ENCODE data around the gene SECISBP2L.

Gene SECISBP2L

DNA sequence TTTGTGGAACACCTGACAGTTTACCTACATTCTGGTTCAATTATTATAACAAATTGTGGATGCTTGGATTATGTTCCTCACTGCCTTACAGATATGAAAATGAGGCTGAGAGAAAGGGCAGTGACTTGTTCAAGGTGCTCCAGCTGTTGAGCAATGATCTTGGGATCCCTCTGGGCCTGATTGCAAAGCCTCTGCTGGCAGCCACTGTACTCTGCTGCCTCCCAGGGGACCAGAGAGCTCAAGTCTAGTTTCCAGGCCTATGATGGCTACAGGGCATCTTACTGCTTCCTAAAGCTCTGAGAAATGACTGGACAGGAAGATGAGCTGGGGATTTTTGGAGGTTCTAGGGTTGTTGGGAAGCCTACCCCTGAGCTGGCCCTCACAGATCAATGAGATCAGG, 80.3 kb downstream of the SECISBP2L start:
- FAIRE-seq (no peak), DNase-seq (ENCODE audit: low spot score) (no peak)

DNA sequence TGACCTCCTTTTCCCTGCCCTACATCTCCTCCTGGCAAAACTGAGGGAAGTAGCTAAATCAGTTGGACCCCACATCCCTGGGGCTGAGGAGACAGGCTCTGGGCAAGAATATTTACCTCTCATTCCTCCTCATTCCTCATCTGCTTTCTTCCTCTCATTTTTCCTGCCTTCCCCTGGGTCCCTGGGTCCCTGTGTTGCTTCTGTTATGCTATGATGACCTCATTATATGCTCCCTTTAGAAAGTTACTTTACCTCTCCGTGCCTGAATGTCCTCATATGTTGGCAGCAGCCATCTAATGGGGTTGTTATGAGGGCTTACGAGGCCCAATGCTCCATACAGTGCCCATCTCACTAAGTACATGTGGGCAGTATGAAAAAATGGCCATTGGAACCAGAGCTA, 81.3 kb downstream of the SECISBP2L start:
- FAIRE-seq (no peak), DNase-seq (ENCODE audit: low spot score) (no peak)

DNA sequence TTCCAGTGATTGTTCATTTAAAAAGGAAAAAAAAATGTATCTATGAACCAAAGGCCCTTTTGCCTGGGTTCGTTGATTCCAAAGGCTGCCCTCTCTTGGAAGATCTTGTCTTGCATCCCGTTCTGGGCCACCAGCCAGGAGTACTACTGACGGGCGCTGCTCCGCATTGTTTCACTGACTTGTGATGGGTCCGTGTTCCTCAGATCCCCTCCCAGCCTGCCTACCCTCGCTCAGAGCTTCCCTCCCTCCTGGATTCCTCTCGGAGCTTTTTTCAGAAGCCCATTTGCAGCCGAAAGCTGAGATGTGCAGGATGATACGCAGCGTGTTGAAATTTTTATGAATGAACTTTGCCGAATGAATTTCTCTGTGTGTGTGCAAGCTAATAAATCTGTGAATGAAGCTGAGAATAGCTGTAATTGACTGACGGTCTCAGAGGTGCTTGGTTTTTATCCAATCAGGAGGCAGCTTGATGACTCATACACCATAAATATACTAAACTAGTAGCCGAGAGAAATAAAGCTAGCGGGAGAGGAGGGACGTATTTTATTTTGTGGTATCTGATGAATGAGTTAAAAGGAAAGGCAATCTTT, 82.6 kb downstream of the SECISBP2L start, which contains the start of gene SHC4:
Gene SHC4 (minus strand): TSS at position 396 of the 590 bp plus-strand sequence. CDS start 904 bp downstream, outside the sequence.
- no peak for FAIRE-seq
- DNase-seq (ENCODE audit: low spot score) = peak; percentile 73

DNA sequence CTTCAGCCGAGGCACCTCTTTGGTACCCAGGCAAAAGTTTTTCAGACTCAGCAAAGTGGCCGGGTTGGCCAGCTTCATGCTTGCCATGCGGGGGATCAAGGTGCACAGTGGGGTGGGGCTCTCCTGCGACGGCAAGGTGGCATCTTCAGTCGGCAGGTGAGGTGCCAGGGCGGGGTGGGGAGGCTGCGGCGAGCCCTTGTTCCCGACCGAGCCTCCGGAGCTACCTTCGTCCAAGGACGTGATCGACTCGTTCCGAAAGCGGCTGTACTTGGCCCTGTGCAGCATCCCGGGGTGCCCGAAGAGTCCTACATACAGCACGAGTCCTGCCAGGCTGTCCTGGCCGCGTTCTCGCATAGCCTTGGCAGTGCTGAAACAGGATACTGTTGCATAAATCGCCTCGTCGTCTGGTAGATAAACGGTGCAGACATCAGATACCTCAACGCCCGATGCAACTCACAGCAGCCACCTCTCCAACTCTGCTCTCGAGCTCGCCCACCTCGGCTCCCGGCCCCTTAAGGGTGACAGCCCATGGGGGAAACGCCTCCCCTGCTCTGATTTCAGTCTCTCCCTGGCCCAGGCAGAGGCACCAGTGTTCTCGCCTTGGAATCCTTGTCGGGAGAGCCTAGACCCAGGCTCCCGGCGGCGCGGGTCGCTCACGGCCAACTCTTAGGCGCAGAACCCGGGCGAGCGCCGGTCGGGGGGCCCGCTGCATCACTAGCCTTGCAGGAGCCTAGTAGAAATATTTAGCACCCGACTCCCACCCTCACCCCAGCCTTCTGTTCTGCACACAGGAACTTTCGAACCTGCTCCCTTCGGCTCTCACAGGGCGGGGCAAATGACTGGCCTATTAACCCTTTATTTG, 83.4 kb downstream of the SECISBP2L start:
- FAIRE-seq (no peak), DNase-seq (ENCODE audit: low spot score) (peak; percentile 19)

DNA sequence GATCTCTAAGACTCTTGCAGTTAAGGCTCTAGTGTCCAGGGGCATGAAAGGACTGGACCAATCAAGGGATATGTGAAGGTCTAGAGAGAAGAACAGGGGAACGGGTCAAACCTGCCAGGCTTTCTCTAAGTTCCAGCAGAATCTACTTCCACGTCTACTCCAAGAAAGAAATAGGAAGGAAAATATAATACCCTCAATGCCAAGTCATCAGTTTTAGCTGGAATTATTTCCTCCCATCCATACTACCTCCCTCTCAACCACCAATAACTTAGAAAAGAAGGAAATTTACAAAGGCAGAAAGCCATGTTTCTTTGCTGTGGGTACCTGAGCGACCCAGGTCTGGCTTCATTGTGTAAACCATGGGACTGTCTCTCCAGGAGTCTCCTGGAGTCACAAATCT, 90.3 kb downstream of the SECISBP2L start:
- FAIRE-seq = no peak
- no peak for DNase-seq (ENCODE audit: low spot score)

DNA sequence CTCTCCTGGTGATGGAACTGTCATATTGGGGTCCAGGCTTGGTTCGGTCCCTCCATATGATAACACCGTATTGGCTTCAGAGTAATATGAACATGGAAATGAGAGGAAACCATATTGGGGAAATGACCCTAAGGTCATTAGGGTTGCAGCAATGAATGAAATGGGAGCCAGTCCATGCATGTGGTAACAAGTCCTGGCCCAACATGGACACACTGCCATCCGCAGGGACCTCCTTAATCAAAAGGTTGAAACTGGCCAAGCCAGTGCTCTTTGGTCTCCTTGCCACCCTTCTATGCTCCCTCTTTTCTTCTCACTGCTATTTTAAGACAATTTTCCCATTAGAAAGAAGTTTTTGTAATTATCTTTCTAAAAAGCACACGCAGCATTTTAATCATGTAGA, 90.9 kb downstream of the SECISBP2L start:
- no peak for FAIRE-seq
- no peak for DNase-seq (ENCODE audit: low spot score)

DNA sequence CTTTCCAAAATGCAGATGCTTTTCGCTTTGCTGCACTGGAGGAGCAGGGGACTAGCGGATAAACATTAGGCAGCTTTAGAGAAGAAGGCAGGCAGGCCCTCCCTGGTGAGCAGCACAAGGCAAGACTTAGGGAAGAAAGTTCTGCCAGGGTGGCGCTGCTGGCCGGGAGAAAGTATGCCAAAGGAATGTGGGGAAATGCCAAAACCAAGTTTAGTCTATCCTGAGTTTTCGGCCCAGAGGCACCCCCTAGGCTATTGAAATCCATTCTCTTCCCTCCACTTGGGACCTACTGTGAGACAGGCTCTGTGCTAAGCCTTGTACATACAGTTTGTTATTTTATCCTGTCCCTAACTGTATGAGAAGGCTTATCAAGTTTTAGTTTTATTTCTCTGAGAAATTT, 91.7 kb downstream of the SECISBP2L start:
- no peak for DNase-seq (ENCODE audit: low spot score)
- FAIRE-seq = no peak

DNA sequence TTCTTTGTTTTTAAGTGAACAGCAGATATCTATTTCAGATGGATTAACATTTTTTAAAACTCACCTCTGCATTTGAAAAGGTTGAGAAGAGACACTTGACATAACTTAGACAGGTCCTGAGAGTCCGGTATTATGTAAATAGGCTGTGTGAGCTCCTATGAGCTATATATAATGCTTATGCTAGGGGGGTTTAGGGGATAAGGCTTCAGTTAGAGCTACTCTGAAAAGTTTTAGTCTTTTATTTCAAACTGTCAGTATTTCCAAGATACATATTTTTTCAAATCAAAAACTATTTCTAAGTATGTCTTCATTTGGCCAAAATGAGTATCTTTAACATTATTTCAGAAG, 99.4 kb downstream of the SECISBP2L start:
- FAIRE-seq = no peak
- DNase-seq (ENCODE audit: low spot score) = no peak

DNA sequence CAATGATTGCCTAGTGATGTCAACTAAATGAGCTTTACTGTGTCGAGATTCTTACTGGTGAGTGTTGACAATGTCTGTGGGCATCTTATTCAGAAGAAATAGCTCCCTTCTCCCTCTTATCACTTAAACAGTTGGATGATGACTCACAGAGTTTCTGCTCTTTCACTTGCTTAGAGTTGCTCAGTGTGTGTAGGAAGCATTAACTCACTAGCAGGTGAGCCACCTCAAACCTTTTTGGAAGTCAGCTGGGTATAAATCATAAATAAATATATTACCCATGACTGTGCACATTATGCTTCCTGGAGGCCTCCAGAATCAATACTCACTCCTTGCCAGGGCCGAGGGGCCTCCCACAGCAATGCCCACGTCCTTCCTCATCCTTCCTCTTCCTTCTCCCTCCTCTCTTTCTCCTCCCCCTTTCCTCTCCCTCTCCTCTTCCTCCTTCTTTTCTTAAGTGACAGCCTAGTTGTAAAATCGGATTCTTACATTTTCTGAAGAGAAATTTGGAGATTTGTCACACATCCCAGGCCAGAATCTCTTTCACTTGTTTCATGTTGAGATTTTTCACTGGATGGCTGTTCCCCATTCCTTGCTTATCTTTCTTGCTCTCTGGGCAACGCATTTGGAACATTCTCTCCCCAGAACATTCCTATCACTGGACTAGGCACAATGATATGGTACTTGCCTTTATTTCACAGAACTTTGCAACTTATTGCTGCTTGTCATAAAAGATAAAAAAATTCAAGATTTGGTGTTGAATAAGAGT, 100.0 kb downstream of the SECISBP2L start:
- FAIRE-seq (no peak), DNase-seq (ENCODE audit: low spot score) (peak; percentile 35)

DNA sequence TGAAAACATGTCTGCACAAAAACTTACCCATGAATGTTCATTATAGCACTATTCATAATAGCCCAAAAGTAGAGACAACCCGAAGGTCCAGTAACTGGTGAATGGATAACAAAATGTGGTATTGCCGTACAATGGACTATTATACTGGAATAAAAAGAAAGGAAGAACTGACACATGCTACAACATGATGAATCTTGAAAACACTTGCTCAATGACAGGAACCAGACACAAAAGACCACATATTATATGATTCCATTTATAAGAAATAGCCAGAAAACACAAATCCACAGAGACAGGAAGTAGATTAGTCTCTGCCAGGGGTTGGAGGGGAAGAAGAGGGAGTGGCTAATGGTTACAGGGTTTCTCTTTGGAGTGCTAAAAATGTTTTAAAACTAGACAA, 100.9 kb downstream of the SECISBP2L start:
- FAIRE-seq = no peak
- DNase-seq (ENCODE audit: low spot score) = no peak

DNA sequence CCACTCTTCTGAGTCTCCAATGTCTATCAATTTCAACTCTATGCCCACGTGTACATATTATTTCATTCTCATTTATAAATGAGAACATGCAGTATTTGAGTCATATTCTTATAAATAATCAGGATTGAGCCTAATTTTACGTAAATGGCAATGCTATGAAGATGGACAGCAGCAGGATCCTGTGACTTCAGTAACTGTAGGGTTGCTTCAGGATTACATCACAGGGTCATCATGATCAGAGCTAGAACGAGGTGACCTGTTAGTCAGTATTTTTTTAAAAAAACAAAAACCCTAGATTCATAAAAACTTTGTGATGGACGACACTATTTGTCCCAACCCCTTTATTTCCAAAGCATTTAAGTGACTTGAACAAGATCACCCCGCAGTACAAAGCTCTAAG, 104.3 kb downstream of the SECISBP2L start:
- FAIRE-seq = no peak
- no peak for DNase-seq (ENCODE audit: low spot score)

DNA sequence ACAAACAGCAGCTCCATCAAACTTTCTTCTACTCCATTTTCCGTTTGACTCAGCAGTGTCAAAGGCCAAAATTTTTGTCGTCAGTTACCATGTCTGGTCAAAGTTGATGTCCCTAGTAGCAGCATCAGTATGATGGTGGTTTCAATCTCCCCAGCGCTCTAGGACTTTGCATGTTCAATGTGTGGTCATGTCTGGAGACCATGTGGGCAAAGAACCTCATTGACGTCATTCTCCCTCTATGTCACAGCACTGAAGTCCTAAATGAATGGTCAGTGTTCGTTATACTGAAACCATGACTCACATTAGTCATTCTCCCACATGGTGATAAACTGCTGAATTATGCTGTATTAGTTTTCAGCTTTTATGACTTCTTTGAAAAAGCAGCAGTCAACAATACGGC, 105.7 kb downstream of the SECISBP2L start:
- DNase-seq (ENCODE audit: low spot score) (no peak), FAIRE-seq (no peak)

DNA sequence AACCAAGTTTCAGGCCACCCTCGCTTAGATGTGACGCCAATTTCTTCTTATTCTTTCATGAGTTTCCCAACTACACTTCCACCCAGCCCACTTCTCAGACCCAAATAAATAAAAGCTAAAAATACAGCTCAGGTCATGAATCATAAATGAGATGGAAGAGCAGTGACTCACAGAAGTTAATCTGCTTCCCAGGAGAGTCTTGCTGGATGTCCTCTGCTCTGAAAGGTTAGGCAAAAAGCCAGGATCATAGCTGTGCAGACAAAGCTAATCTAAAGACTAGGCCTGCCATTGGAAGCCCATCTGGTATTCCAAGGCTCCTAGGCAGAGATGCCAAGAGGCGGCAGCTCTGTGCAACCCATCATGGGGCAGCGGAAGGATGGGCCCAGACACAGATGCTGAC, 106.6 kb downstream of the SECISBP2L start:
- DNase-seq (ENCODE audit: low spot score) = peak; percentile 68
- no peak for FAIRE-seq

Measured in urothelium cell line (cell line).